SK-N-MC (cell line): ENCODE data around the gene NEXMIF.

Experiments used
- EZH2 ChIP-seq: fragments of 200-600 bp; sonication (generic); IDR thresholded peaks from one replicate; pipeline ENCODE4 v1.6.1; 2017; ENCODE audit warnings: antibody characterized with exemption
- FOXP2 ChIP-seq: optimal IDR thresholded peaks from 2 replicates; pipeline ENCODE3; 2011; ENCODE audit warnings: mild to moderate bottlenecking, moderate library complexity; ENCODE audit not compliant: insufficient read depth; ENCODE audit errors: extremely low read length, control extremely low read depth
- POLR2AphosphoS5 ChIP-seq: IDR thresholded peaks from 2 replicates; pipeline ENCODE4 v1.6.1; 2012; ENCODE audit warnings: mild to moderate bottlenecking, low read depth, low read length, borderline replicate concordance

DNA sequence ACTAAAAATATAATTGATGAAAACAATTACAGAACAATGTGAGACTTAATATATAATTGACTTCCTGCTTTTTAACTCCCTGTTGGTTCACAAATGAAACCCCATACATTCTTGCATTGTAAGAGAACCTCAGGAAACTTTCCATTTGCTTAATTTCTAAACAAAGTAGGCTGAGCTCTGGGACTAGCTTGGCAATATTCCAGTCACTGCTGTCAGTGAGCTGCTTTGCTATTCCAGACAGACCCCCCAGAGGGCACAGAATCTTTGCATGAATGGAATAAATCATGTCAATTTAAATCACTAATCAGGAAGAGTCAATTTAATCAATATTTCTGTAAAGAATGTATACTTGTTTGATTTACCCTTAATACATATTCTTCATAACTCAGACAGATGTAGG is 110.6 kb downstream of the NEXMIF start:
- no peak for TF ChIP-seq EZH2
- TF ChIP-seq POLR2AphosphoS5 = no peak
- TF ChIP-seq FOXP2 = no peak
